Measurements from ENCODE around the gene APOA4. TPM values are rescaled to one million over a fixed set of nuclear protein-coding genes. Genes with fewer than 3 reads are reported as not detected.

APOA4 gene
- total and polyA plus RNA-seq, 9 of the 15 experiments (the other 6 are each of a cell fraction or from before 2014, with no cell fraction given) = 0.07 TPM; not detected in 8

DNA sequence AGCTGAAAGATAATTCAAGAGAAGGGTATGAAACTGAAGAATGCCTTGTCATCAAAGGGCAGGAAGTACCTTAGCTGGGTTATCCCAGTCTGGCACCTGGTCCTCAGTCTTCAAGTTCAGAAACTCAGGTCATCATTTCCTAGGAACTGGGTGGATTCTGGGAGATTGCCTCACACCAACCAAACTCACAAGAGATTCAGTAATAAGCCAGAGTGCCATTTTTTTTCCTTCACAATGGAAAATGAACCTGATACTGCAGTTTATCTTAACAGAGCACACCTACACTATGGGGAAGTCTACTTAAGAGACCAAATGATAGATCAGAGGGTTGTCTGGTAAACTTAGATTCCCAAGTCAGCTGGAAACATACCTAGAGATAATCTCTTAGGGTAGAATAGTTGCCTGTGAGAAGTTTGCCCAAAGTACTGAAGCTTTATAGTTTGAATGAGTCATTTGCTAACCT, 46.6 kb downstream of the APOA4 start (continued):
- TF ChIP-seq FOXJ3 (CRISPR knock-in tag; IDR thresholded peaks at IDR 0.05) = no peak
- TF ChIP-seq MAFF (IDR thresholded peaks at IDR 0.05; ENCODE audit: low read length) = peak; percentile 44; the same call in 1 of the 2 replicates
- TF ChIP-seq RBBP5 (IDR thresholded peaks at IDR 0.05; ENCODE audit: borderline replicate concordance, insufficient read depth, low read length, poor library complexity, severe bottlenecking) = no peak
- TF ChIP-seq SMARCA4 (IDR thresholded peaks at IDR 0.05) = peak; percentile 32; the same call in 1 of the 2 replicates
- TF ChIP-seq ARID1B (IDR thresholded peaks at IDR 0.05) = peak; percentile 85
- TF ChIP-seq, protein P1, sequence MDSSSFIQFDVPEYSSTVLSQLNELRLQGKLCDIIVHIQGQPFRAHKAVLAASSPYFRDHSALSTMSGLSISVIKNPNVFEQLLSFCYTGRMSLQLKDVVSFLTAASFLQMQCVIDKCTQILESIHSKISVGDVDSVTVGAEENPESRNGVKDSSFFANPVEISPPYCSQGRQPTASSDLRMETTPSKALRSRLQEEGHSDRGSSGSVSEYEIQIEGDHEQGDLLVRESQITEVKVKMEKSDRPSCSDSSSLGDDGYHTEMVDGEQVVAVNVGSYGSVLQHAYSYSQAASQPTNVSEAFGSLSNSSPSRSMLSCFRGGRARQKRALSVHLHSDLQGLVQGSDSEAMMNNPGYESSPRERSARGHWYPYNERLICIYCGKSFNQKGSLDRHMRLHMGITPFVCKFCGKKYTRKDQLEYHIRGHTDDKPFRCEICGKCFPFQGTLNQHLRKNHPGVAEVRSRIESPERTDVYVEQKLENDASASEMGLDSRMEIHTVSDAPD (CRISPR knock-in tag; IDR thresholded peaks at IDR 0.05) = no peak
- peak; percentile 66 for TF ChIP-seq PML (IDR thresholded peaks at IDR 0.05; ENCODE audit: low read length)
- TF ChIP-seq SPI1 (IDR thresholded peaks at IDR 0.05; ENCODE audit: borderline replicate concordance, low read depth, low read length) = peak; percentile 67
- peak; percentile 82 for TF ChIP-seq TAL1 (IDR thresholded peaks at IDR 0.05)
- TF ChIP-seq ZNF146 (CRISPR knock-in tag; IDR thresholded peaks at IDR 0.05; ENCODE audit: unreplicated experiment) = no peak
- peak; percentile 79 for TF ChIP-seq TCF3 (CRISPR knock-in tag; IDR thresholded peaks at IDR 0.05)
- TF ChIP-seq BACH1 (tag; IDR thresholded peaks at IDR 0.05) = no peak
- TF ChIP-seq, protein P2, sequence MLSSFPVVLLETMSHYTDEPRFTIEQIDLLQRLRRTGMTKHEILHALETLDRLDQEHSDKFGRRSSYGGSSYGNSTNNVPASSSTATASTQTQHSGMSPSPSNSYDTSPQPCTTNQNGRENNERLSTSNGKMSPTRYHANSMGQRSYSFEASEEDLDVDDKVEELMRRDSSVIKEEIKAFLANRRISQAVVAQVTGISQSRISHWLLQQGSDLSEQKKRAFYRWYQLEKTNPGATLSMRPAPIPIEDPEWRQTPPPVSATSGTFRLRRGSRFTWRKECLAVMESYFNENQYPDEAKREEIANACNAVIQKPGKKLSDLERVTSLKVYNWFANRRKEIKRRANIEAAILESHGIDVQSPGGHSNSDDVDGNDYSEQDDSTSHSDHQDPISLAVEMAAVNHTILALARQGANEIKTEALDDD (IDR thresholded peaks at IDR 0.05) = peak; percentile 90
- TF ChIP-seq TBL1XR1 (IDR thresholded peaks at IDR 0.05; ENCODE audit: low read length in 2 of 2) = 0 out of 4 replicates have a peak, but pooled peaks of 1 of the 2 experiments have one; percentile 17
- no peak for TF ChIP-seq KLF13 (tag; IDR thresholded peaks at IDR 0.05; ENCODE audit: borderline replicate concordance, low read depth)
- TF ChIP-seq, protein P3, sequence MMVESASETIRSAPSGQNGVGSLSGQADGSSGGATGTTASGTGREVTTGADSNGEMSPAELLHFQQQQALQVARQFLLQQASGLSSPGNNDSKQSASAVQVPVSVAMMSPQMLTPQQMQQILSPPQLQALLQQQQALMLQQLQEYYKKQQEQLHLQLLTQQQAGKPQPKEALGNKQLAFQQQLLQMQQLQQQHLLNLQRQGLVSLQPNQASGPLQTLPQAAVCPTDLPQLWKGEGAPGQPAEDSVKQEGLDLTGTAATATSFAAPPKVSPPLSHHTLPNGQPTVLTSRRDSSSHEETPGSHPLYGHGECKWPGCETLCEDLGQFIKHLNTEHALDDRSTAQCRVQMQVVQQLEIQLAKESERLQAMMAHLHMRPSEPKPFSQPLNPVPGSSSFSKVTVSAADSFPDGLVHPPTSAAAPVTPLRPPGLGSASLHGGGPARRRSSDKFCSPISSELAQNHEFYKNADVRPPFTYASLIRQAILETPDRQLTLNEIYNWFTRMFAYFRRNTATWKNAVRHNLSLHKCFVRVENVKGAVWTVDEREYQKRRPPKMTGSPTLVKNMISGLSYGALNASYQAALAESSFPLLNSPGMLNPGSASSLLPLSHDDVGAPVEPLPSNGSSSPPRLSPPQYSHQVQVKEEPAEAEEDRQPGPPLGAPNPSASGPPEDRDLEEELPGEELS (CRISPR knock-in tag; IDR thresholded peaks at IDR 0.05; ENCODE audit: borderline replicate concordance) = no peak
- peak; percentile 60; the same call in 1 of the 2 replicates for TF ChIP-seq FOSL1 (tag; conservative IDR thresholded peaks at IDR 0.05)
- TF ChIP-seq CBFA2T3 (IDR thresholded peaks at IDR 0.05) = peak; percentile 71
- TF ChIP-seq ADNP (tag; IDR thresholded peaks at IDR 0.05) = 0 out of 2 replicates have a peak, but pooled peaks have one; percentile 31
- peak; percentile 81 for TF ChIP-seq SOX6 (IDR thresholded peaks at IDR 0.05)
- TF ChIP-seq SMAD4 (CRISPR knock-in tag; conservative IDR thresholded peaks at IDR 0.05) = 0 out of 2 replicates have a peak, but pooled peaks have one; percentile 39
- TF ChIP-seq GATA2 (CRISPR knock-in tag; IDR thresholded peaks at IDR 0.05) = 0 out of 2 replicates have a peak, but pooled peaks have one; percentile 12
- TF ChIP-seq POLR2AphosphoS5 (IDR thresholded peaks at IDR 0.05; ENCODE audit: control insufficient read depth, insufficient read depth, low read depth, low read length) = peak; percentile 37
- no peak for TF ChIP-seq ZNF561 (CRISPR knock-in tag; conservative IDR thresholded peaks at IDR 0.05)
- no peak for TF ChIP-seq PCBP1 (IDR thresholded peaks at IDR 0.05; ENCODE audit: low read depth, low read length, poor library complexity, severe bottlenecking)
- peak; percentile 2 for TF ChIP-seq MEIS2 (IDR thresholded peaks at IDR 0.05; ENCODE audit: partially characterized antibody)
- no peak for TF ChIP-seq ZNF184 (CRISPR knock-in tag; IDR thresholded peaks at IDR 0.05)
